ENCODE results near the gene F13B.
"Not testable (repeated sequence)": the region's sequence is repeated elsewhere in the genome, so short reads cannot be mapped to it uniquely, and the experiment has no call there.

GRCh38 chr1:197096971-197097370 lies 29.9 kb upstream of the F13B start:
- TF ChIP-seq, protein P1, sequence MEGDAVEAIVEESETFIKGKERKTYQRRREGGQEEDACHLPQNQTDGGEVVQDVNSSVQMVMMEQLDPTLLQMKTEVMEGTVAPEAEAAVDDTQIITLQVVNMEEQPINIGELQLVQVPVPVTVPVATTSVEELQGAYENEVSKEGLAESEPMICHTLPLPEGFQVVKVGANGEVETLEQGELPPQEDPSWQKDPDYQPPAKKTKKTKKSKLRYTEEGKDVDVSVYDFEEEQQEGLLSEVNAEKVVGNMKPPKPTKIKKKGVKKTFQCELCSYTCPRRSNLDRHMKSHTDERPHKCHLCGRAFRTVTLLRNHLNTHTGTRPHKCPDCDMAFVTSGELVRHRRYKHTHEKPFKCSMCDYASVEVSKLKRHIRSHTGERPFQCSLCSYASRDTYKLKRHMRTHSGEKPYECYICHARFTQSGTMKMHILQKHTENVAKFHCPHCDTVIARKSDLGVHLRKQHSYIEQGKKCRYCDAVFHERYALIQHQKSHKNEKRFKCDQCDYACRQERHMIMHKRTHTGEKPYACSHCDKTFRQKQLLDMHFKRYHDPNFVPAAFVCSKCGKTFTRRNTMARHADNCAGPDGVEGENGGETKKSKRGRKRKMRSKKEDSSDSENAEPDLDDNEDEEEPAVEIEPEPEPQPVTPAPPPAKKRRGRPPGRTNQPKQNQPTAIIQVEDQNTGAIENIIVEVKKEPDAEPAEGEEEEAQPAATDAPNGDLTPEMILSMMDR (conservative IDR thresholded peaks at IDR 0.05; ENCODE audit: low read length): not testable (repeated sequence)
- TF ChIP-seq EZH2phosphoT487 (IDR thresholded peaks at IDR 0.05; ENCODE audit: borderline replicate concordance, low read depth, low read length): not testable (repeated sequence)

Data from OCI-LY7 (cell line).